K562 (cell line): ENCODE results near the gene COX10. TPM values are rescaled to one million over a fixed set of nuclear protein-coding genes. Genes with fewer than 3 reads are reported as not detected.

Source experiments
- FOSL1 ChIP-seq: fragments of 200-800 bp; sonication (Bioruptor generic); conservative IDR thresholded peaks from 2 replicates; pipeline ENCODE4 v1.6.1; 2016; ENCODE audit warnings: missing genetic modification characterization, missing compliant biosample characterization
- FOXK1 ChIP-seq: sonication (generic); formaldehyde crosslinking; IDR thresholded peaks from 2 replicates; pipeline ENCODE4 v1.8.0; 2022; ENCODE audit warnings: missing genetic modification reagents, mild to moderate bottlenecking, borderline replicate concordance
- MCM2 ChIP-seq: fragments of 450-650 bp; IDR thresholded peaks from 2 replicates; pipeline ENCODE4 v1.6.1; 2017; ENCODE audit warnings: low read depth, mild to moderate bottlenecking
- MEIS2 ChIP-seq: fragments of 450-650 bp; IDR thresholded peaks from 2 replicates; pipeline ENCODE4 v1.6.1; 2014; ENCODE audit warnings: mild to moderate bottlenecking; ENCODE audit not compliant: partially characterized antibody
- RAD21 ChIP-seq, 2 experiments: fragments of 250-450 bp in 1 of 2; fragments of 450-650 bp in 1 of 2; sonication (Bioruptor Pico) in 1 of 2; formaldehyde crosslinking in 1 of 2; IDR thresholded peaks in 1 of 2; conservative IDR thresholded peaks in 1 of 2; 2 replicates each; pipeline versions ENCODE4 v1.4.0 to v1.8.0; 2020 to 2022; ENCODE audit warnings: mild to moderate bottlenecking in 2 of 2, moderate library complexity in 1 of 2
- SP1 ChIP-seq: sonication (generic); formaldehyde crosslinking; IDR thresholded peaks from 2 replicates; pipeline ENCODE4 v1.8.1; 2022; ENCODE audit warnings: mild to moderate bottlenecking, missing genetic modification reagents
- TBP ChIP-seq: optimal IDR thresholded peaks from 2 replicates; pipeline ENCODE3; 2011; ENCODE audit warnings: low read depth, low read length, improper control_type of control experiment
- ZNF324 ChIP-seq: fragments of 250-450 bp; sonication (Bioruptor Pico); IDR thresholded peaks from 2 replicates; pipeline ENCODE4 v1.4.0; 2020; ENCODE audit warnings: mild to moderate bottlenecking
- polyA plus RNA-seq, 8 experiments: library from polyadenylated mRNA; depleted of rRNA in 4 of 8; stranded (reverse) in 5 of 8; unstranded in 3 of 8; fragments of >200 nt; fragmentation: Nextera tagmentation in 2 of 8; fragmentation: Illumina TruSeq in 1 of 8; extraction: Ambion mirVana in 2 of 8; extraction: Trizol in 1 of 8; gene quantifications; 2 replicates each; pipeline versions ENCODE4 v1.2.1 to v1.2.3, GENCODE V29; 2011 to 2014; ENCODE audit warnings: inconsistent platforms in 1 of 8, missing spikeins in 1 of 8
- total RNA-seq, 7 experiments: library from RNA; depleted of rRNA in 6 of 7; stranded (reverse); fragments of >200 nt in 6 of 7; fragmentation: Illumina TruSeq in 2 of 7; extraction: Trizol in 2 of 7; gene quantifications; 2 replicates each; pipeline versions ENCODE4 v1.2.1 to v1.2.3, GENCODE V29; 2011 to 2021; ENCODE audit warnings: low replicate concordance in 1 of 7
- TF ChIP-seq, protein P1 (sequence below): sonication (generic); formaldehyde crosslinking; IDR thresholded peaks from 2 replicates; pipeline ENCODE4 v1.8.0; 2023; ENCODE audit warnings: missing genetic modification reagents, mild to moderate bottlenecking, borderline replicate concordance
- TF ChIP-seq, protein P2 (sequence below): fragments of 450-650 bp; IDR thresholded peaks from 2 replicates; pipeline ENCODE4 v1.6.1; 2016; ENCODE audit warnings: antibody characterized with exemption
- TF ChIP-seq, protein P3 (sequence below): IDR thresholded peaks from 3 replicates; pipeline ENCODE4 v1.6.1; 2011; ENCODE audit warnings: borderline replicate concordance, mild to moderate bottlenecking, moderate library complexity; ENCODE audit not compliant: insufficient read length; ENCODE audit errors: extremely low read depth

Gene COX10
- total and polyA plus RNA-seq, 9 of the 15 experiments (the other 6 are each of a cell fraction or from before 2014, with no cell fraction given): 10.3 to 26.4 (median 17.8) TPM

DNA sequence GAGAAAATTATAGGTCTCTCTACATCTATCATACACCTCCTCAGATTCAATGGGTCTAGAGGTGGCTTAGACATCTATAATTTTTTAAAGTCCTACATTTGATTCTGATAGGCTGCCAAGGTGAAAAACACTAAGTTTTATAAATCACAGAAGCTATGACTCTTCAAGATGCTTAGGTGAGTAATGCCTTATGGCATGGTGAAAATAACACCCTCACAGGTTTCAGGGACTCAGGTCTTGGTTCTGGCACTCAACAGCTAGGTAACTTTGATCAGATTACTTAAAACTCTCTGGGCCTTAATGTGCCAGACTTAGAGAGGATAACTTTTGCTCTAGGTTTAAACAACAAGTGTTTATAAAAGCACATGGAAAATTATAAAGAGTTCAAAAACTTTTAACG lies 2.0 kb upstream of the COX10 start (continued):
- TF ChIP-seq, protein P1, sequence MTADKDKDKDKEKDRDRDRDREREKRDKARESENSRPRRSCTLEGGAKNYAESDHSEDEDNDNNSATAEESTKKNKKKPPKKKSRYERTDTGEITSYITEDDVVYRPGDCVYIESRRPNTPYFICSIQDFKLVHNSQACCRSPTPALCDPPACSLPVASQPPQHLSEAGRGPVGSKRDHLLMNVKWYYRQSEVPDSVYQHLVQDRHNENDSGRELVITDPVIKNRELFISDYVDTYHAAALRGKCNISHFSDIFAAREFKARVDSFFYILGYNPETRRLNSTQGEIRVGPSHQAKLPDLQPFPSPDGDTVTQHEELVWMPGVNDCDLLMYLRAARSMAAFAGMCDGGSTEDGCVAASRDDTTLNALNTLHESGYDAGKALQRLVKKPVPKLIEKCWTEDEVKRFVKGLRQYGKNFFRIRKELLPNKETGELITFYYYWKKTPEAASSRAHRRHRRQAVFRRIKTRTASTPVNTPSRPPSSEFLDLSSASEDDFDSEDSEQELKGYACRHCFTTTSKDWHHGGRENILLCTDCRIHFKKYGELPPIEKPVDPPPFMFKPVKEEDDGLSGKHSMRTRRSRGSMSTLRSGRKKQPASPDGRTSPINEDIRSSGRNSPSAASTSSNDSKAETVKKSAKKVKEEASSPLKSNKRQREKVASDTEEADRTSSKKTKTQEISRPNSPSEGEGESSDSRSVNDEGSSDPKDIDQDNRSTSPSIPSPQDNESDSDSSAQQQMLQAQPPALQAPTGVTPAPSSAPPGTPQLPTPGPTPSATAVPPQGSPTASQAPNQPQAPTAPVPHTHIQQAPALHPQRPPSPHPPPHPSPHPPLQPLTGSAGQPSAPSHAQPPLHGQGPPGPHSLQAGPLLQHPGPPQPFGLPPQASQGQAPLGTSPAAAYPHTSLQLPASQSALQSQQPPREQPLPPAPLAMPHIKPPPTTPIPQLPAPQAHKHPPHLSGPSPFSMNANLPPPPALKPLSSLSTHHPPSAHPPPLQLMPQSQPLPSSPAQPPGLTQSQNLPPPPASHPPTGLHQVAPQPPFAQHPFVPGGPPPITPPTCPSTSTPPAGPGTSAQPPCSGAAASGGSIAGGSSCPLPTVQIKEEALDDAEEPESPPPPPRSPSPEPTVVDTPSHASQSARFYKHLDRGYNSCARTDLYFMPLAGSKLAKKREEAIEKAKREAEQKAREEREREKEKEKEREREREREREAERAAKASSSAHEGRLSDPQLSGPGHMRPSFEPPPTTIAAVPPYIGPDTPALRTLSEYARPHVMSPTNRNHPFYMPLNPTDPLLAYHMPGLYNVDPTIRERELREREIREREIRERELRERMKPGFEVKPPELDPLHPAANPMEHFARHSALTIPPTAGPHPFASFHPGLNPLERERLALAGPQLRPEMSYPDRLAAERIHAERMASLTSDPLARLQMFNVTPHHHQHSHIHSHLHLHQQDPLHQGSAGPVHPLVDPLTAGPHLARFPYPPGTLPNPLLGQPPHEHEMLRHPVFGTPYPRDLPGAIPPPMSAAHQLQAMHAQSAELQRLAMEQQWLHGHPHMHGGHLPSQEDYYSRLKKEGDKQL: no peak
- TF ChIP-seq, protein P2, sequence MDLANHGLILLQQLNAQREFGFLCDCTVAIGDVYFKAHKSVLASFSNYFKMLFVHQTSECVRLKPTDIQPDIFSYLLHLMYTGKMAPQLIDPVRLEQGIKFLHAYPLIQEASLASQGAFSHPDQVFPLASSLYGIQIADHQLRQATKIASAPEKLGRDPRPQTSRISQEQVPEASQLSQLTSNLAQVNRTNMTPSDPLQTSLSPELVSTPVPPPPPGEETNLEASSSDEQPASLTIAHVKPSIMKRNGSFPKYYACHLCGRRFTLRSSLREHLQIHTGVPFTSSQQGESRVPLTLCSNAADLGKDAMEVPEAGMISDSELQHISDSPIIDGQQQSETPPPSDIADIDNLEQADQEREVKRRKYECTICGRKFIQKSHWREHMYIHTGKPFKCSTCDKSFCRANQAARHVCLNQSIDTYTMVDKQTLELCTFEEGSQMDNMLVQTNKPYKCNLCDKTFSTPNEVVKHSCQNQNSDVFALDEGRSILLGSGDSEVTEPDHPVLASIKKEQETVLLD: no peak
- TF ChIP-seq SP1 (CRISPR knock-in tag): no peak
- TF ChIP-seq TBP: no peak
- TF ChIP-seq, protein P3, sequence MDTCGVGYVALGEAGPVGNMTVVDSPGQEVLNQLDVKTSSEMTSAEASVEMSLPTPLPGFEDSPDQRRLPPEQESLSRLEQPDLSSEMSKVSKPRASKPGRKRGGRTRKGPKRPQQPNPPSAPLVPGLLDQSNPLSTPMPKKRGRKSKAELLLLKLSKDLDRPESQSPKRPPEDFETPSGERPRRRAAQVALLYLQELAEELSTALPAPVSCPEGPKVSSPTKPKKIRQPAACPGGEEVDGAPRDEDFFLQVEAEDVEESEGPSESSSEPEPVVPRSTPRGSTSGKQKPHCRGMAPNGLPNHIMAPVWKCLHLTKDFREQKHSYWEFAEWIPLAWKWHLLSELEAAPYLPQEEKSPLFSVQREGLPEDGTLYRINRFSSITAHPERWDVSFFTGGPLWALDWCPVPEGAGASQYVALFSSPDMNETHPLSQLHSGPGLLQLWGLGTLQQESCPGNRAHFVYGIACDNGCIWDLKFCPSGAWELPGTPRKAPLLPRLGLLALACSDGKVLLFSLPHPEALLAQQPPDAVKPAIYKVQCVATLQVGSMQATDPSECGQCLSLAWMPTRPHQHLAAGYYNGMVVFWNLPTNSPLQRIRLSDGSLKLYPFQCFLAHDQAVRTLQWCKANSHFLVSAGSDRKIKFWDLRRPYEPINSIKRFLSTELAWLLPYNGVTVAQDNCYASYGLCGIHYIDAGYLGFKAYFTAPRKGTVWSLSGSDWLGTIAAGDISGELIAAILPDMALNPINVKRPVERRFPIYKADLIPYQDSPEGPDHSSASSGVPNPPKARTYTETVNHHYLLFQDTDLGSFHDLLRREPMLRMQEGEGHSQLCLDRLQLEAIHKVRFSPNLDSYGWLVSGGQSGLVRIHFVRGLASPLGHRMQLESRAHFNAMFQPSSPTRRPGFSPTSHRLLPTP: no peak
- no peak for TF ChIP-seq ZNF324 (CRISPR knock-in tag)
- TF ChIP-seq MCM2: no peak
- TF ChIP-seq RAD21 (CRISPR knock-in tag; conservative IDR thresholded peaks at IDR 0.05 in 1 of 2, IDR thresholded peaks at IDR 0.05 in 1 of 2): no peak
- no peak for TF ChIP-seq MEIS2
- no peak for TF ChIP-seq FOSL1 (tag)
- no peak for TF ChIP-seq FOXK1 (CRISPR knock-in tag)
